ENCODE measurements around the gene AMIGO3.

The AMIGO3 gene

DNA sequence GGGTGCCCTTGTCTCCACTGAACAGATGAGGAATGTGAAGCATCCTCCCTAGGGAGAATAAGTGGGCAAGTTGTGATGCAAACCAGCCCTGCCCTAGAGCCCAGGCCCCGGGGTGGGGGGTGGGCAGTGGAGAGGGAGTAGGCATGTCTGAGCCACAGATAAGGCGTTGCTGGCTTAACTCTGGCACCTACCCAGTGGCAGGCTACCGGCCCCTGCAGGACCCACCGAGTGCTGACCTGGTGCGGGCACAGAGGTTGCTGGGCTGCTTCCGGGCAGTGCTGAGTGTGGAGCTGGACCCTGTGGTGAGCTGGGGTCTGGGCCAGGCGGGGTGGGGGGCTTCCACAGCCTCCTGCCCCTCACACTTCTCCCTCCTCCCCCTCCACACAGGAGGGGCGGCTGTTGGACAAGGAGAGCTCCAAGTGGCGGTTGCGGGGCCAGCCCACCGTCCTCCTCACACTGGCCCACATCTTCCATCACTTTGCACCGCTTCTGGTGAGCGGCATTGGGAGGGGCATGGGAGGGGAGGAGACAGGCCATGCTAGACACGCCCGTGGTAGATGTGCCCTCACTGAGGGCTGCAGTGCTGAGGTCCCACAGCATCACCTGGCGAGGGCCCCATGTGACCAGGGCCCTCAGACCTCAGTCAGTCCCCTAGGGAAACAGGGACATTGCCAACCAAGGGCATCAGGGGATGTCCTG lies 20.1 kb downstream of the AMIGO3 start:
- TF ChIP-seq, protein P1, sequence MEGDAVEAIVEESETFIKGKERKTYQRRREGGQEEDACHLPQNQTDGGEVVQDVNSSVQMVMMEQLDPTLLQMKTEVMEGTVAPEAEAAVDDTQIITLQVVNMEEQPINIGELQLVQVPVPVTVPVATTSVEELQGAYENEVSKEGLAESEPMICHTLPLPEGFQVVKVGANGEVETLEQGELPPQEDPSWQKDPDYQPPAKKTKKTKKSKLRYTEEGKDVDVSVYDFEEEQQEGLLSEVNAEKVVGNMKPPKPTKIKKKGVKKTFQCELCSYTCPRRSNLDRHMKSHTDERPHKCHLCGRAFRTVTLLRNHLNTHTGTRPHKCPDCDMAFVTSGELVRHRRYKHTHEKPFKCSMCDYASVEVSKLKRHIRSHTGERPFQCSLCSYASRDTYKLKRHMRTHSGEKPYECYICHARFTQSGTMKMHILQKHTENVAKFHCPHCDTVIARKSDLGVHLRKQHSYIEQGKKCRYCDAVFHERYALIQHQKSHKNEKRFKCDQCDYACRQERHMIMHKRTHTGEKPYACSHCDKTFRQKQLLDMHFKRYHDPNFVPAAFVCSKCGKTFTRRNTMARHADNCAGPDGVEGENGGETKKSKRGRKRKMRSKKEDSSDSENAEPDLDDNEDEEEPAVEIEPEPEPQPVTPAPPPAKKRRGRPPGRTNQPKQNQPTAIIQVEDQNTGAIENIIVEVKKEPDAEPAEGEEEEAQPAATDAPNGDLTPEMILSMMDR (IDR thresholded peaks at IDR 0.05): no peak

DNA sequence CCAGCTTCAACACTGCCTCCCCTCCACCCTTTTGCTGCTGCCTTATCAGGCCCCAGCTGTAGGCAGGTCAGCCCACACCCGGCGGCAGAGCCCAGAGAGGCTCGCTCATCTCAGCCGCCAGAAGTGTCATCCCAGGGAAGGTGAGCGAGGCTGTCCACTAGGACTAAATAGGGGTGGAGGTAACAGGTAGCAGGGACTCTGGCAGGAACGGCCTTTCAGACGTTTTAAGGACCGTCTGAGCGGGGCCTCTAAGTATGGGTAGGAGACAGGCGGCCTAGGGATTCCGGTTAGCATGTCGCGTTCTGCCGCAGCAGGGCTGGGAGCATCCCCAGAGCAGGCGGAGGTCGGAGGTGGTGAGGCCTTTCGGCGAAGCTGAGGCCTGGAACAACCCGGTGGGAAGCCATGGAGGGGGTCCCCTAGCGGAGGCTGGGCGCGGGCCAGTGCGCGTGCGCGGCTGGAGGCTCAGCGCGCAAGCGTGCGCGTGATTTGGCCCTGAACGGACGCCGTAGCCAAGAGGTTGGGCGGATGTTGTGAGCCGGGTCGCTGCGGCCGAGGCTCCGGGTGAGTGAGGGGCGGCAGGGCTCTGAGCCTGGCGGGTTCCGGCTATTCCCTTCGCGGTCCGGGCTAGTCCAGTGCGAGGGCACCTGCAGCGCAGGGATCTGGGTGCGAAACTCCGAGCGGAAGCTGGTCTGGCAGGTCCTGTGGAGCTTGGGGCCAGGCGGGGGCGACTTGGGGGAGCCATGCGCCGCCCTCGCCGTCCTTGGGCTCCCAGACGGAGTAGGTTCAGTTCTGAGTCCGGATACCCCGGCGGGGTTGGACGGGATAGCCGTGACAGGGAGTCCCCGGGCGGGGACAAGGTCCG lies 30.2 kb downstream of the AMIGO3 start, which contains the start of the genes MST1 and RNF123:
MST1 (minus strand) TSS at position 429 of the 862 bp plus-strand sequence. CDS start 783 bp downstream, outside the sequence.
RNF123 (plus strand) TSS at position 512 of the 862 bp plus-strand sequence. CDS start 1,609 bp downstream, outside the sequence.
- TF ChIP-seq, protein P1 (IDR thresholded peaks at IDR 0.05): no peak

DNA sequence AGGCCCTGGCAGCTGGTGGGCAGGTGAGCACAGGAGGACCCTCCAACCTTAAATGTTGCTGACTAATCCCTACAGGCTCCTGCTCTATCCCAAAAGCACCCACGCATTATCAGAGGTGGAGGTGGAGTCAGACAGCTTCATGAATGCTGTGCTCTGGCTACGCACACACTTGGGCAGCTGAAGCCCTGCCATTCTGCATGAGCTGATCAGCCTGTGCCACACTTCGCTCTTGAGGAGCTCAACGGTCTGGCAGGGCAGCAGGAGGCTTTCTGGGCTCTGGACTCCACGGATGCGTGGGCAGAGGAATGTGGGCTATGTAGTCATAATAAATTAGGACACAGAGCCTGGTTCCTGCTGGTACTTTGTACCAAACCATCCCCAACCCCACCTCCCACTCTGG lies 36.3 kb downstream of the AMIGO3 start:
- TF ChIP-seq, protein P1 (IDR thresholded peaks at IDR 0.05): no peak

DNA sequence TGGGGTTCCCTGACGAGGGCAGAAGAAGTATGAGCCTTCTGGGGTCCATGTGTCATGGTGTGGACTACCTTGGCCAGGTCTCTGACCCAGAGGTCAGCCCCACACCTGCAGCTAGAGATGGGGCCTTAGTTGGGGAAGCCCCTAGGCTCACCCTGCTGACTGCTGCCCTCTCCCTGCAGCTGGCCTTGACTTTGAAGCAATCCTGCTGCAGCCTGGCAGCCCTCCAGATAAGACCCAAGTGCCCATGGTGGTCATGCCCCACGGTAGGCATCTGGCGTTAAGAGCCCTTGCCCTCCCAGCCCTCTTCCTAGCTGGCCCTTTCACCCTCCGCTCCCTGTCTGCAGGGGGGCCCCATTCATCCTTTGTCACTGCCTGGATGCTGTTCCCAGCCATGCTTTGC lies 37.9 kb downstream of the AMIGO3 start:
- TF ChIP-seq, protein P1 (IDR thresholded peaks at IDR 0.05): no peak

DNA sequence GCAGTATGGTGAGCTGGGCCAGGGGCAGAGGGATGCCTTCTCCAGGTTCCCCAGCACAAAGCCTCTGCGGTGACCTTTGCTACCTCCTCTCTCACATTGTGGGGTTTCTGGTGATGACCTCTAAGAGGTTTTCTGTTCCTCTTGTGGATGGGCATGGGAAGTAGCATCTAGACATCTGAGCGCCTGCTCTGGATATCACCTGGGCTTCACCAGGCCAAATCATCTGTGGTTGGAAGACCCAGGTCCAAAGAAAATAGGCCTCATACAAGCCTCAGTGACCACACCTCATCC lies 38.3 kb downstream of the AMIGO3 start:
- TF ChIP-seq, protein P1 (IDR thresholded peaks at IDR 0.05): no peak

DNA sequence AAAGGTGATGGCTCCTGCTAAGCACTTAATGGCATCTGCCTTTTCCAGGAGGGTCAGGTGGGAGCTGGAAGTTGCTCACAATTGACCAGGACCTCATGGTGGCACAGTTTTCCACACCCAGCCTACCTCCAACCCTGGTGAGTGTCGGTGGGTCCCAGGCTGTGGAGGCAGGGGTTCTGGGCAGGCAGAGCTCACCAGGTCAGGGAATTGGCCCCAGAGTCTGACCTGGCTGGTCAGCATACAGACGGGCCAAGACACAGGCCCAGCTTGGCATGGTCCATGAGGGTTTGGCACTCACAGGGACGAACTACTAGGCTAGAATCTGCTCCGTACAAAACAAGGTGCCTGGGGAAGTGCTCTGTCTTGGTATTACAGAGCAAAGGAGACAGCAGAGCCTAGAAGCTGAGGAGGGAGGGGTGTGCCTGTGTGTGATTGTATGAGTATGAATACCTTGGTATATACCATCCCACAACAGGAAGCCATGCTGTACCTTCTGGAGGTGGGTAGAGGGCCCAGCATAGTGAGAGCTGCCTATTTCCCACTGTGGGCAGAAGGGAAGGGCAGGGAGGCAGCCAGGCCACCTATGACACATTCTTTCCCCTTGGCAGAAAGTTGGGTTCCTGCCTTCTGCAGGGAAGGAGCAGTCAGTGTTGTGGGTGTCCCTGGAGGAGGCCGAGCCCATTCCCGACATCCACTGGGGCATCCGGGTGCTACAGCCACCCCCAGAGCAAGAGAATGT lies 38.8 kb downstream of the AMIGO3 start:
- TF ChIP-seq, protein P1 (IDR thresholded peaks at IDR 0.05): no peak

DNA sequence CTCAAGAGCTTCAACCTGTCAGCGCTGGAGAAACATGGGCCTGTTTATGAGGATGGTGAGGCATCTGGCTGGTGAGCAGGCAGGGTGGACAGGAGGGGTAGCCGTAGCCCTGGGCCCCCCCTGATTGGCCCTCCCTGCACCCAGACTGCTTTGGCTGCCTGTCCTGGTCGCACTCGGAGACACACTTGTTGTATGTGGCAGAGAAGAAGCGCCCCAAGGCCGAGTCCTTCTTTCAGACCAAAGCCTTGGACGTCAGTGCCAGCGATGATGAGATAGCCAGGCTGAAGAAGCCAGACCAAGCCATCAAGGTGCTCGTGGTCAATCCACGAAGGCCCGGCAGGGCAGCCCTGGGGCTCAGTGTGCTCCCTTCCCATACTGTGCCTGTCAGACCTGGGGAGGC lies 43.6 kb downstream of the AMIGO3 start:
- TF ChIP-seq, protein P1 (IDR thresholded peaks at IDR 0.05): no peak
